Measurements from ENCODE around the gene CLDN18. TPM values are rescaled to one million over a fixed set of nuclear protein-coding genes. Genes with fewer than 3 reads are reported as not detected.

The CLDN18 gene
- total RNA-seq (2022) = 0.85 and 3.3 TPM in 2 replicates
- percentile 31 among the genes with signal in this experiment for Bru-seq, nascent RNA
- percentile 16 among the genes with signal in this experiment for BruChase-seq, experiment 1, labeled RNA remaining after a 6-hour chase
- BruChase-seq, experiment 2, labeled RNA remaining after a 2-hour chase = percentile 8 among the genes with signal in this experiment
- long read RNA-seq, partial matches to known transcripts = 0 of 1 reads
- long read RNA-seq, other reads (novel, unspliced or antisense) = 0 of 1 reads

DNA sequence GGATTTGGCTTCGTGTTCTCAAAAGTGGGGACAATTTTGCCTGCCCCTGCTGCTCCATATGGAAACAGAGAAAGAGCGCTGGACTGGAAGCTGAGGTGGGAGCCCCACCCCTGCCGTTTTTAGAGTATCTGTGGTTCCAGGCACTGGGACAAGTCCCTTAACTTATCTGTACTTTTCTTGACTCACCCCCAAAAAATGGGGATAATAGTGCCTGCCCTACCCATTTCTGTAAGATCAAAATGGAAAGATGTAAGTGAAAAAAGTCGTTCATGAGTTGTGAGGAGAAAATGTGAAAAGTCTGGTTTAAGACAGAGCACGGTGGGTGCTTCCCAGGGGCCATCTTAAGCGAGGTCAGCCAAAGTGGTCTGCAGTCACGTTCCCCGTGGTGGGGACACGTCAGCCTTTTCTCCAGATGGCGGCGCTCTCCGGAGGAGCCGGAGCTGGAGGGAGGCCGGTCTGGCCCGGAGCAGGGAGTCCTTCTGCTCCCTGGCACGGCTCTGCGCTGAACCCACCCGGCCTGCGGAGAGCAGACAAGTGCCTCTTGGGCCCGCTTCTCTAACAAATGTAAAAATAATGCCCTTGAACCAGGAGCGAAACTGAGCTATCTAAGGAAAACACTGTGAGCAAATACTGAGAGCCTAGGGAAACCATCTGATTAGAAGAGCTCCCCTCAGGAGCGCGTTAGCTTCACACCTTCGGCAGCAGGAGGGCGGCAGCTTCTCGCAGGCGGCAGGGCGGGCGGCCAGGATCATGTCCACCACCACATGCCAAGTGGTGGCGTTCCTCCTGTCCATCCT is at the start of gene CLDN18:
Gene CLDN18, plus strand, starts transcription at position 690 of the 797 bp plus-strand sequence. Its CDS starts 61 bp downstream, at position 751.
- TF ChIP-seq, protein P1, sequence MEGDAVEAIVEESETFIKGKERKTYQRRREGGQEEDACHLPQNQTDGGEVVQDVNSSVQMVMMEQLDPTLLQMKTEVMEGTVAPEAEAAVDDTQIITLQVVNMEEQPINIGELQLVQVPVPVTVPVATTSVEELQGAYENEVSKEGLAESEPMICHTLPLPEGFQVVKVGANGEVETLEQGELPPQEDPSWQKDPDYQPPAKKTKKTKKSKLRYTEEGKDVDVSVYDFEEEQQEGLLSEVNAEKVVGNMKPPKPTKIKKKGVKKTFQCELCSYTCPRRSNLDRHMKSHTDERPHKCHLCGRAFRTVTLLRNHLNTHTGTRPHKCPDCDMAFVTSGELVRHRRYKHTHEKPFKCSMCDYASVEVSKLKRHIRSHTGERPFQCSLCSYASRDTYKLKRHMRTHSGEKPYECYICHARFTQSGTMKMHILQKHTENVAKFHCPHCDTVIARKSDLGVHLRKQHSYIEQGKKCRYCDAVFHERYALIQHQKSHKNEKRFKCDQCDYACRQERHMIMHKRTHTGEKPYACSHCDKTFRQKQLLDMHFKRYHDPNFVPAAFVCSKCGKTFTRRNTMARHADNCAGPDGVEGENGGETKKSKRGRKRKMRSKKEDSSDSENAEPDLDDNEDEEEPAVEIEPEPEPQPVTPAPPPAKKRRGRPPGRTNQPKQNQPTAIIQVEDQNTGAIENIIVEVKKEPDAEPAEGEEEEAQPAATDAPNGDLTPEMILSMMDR (IDR thresholded peaks at IDR 0.05; ENCODE audit: unreplicated experiment) = no peak
- intact Hi-C loops (cut with micrococcal nuclease; ENCODE audit: unreplicated experiment) = no loop called here
- H3K9me3 Mint-ChIP-seq (ENCODE audit: low read depth, unreplicated experiment) = no peaks in the 10 kb centered on the region
- CTCF ChIA-PET = interaction anchor here (0.9 kb wide), 1 partner anchor 23 kb away, joined by 3 read pairs; no protein-coding TSS in a partner anchor
- BruUV-seq (replicated peaks) = no TSS peak
- DNase-seq = no peak
- peaks cover 11% of the 10 kb centered on the region for H3K27me3 Mint-ChIP-seq (ENCODE audit: unreplicated experiment)
- H3K4me3 Mint-ChIP-seq (ENCODE audit: low read depth, unreplicated experiment) = no peak within 1 kb of the TSS
- H3K4me1 Mint-ChIP-seq (ENCODE audit: low read depth, unreplicated experiment) = no peaks in the 10 kb centered on the region
- H3K27ac Mint-ChIP-seq (ENCODE audit: unreplicated experiment) = no peak within 1 kb of the TSS
- no peaks in the 10 kb centered on the region for H3K36me3 Mint-ChIP-seq (ENCODE audit: insufficient read depth, unreplicated experiment)

DNA sequence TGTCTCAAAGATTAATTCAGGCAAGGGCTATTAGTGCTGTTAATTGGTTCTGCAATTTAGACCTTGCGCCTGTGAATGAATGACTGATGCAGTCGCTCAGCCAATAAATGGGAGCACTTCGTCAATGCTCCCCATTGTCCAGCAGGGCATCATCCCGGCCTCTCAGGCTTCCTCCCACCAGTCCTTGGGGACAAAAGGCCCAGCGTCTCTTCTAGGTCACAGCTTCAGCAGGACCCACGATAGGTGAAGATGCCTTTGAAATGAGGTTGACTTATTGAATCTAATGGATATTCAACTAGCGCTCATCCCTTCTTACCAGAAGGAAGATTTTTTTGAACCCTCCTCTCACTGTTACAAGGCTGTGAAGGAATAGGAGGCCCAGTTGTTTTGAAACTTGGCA is 47.7 kb upstream of the CLDN18 start:
- intact Hi-C loops (cut with micrococcal nuclease; ENCODE audit: unreplicated experiment) = no loop called here
- Mint-ChIP-seq H3K9me3 (ENCODE audit: low read depth, unreplicated experiment) (no peaks in the 10 kb centered on the region), H3K36me3 (ENCODE audit: insufficient read depth, unreplicated experiment) (no peaks in the 10 kb centered on the region), H3K27ac (ENCODE audit: unreplicated experiment) (no peak overlapping the region), H3K4me3 (ENCODE audit: low read depth, unreplicated experiment) (no peak overlapping the region), H3K27me3 (ENCODE audit: unreplicated experiment) (no peaks in the 10 kb centered on the region), H3K4me1 (ENCODE audit: low read depth, unreplicated experiment) (no peaks in the 10 kb centered on the region)
- no peak for DNase-seq
- TF ChIP-seq, protein P1 (IDR thresholded peaks at IDR 0.05; ENCODE audit: unreplicated experiment) = no peak
- CTCF ChIA-PET = interaction anchor here (0.6 kb wide), 1 partner anchor 1761 kb away, joined by 3 read pairs; no protein-coding TSS in a partner anchor
- no TSS peak for BruUV-seq (replicated peaks)

DNA sequence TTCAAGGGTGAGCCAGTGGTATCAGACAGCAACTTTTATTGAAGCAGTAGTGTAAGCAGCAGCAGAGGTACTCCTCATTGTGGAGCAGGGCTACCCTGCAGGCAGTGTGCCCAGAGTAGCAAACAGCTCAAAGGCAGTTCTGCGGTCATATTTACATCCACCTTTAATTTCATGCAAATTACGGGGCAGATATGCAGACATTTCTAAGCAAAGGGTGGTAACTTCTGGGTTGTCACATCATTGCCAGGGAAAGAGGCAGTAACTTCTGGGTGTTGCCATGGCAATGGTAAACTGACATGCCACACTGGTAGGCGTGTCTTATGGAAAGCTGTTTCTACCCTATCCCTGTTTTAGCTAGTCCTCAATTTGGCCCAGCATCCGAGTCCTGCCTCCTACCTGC is 46.5 kb upstream of the CLDN18 start:
- BruUV-seq (replicated peaks) = no TSS peak
- intact Hi-C loops (cut with micrococcal nuclease; ENCODE audit: unreplicated experiment) = no loop called here
- Mint-ChIP-seq H3K27me3 (ENCODE audit: unreplicated experiment) (no peaks in the 10 kb centered on the region), H3K9me3 (ENCODE audit: low read depth, unreplicated experiment) (no peaks in the 10 kb centered on the region), H3K27ac (ENCODE audit: unreplicated experiment) (no peak overlapping the region), H3K4me3 (ENCODE audit: low read depth, unreplicated experiment) (no peak overlapping the region), H3K4me1 (ENCODE audit: low read depth, unreplicated experiment) (no peaks in the 10 kb centered on the region), H3K36me3 (ENCODE audit: insufficient read depth, unreplicated experiment) (no peaks in the 10 kb centered on the region)
- TF ChIP-seq, protein P1 (IDR thresholded peaks at IDR 0.05; ENCODE audit: unreplicated experiment) = no peak
- no peak for DNase-seq
- CTCF ChIA-PET = no interaction called here

DNA sequence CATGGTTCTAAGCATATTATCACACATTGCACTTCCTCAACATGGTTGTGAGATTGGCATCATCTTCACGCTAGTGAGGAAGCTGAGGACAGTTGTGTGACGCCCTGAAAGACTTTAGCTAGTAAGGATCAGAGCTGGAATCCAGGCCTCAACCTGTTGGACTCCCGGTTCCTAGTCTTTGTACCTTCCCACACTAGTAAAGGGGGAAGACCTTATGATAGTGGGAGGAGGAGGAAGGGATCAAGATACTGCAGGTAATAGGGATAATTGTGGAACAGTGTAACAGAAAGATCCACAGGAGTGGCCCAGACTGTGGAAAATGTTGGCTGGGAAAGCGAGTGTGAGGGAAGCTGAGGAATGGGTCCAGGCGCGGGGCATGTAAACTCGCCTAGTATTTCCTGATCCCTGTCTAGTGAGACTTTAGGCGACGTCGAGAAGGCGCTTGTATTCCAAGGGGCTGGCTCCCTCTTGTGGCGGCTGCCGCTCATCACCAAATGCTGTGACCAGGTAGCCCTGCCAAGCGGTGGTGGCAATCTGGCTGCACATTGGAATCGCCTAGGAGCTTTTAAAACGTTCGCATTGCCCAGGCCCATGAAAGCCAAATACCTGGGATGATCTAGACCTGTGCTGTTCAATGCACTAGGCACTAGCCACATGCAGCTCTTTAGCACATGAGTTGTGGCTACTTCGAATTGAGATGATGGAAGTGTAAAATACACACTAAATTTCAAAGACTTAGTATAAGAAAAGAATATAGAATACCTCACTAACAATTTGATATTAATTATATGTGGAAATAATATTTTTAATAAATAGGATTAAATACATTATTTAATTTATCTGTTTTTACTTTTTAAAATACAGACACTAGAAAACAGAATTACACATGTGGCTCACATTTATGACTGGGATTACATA is 38.8 kb upstream of the CLDN18 start:
- Mint-ChIP-seq H3K27me3 (ENCODE audit: unreplicated experiment) (no peaks in the 10 kb centered on the region), H3K36me3 (ENCODE audit: insufficient read depth, unreplicated experiment) (no peaks in the 10 kb centered on the region), H3K9me3 (ENCODE audit: low read depth, unreplicated experiment) (no peaks in the 10 kb centered on the region), H3K27ac (ENCODE audit: unreplicated experiment) (peak overlapping the region; percentile 14), H3K4me1 (ENCODE audit: low read depth, unreplicated experiment) (peaks cover 6% of the 10 kb centered on the region), H3K4me3 (ENCODE audit: low read depth, unreplicated experiment) (peak overlapping the region; percentile 33)
- BruUV-seq (replicated peaks) = no TSS peak
- CTCF ChIA-PET = interaction anchor here (0.5 to 2.9 kb wide), 9 partner anchors 12 to 866 kb away, joined by 3 to 11 read pairs (median 4); no protein-coding TSS in a partner anchor
- TF ChIP-seq, protein P1 (IDR thresholded peaks at IDR 0.05; ENCODE audit: unreplicated experiment) = peak; percentile 97
- peak; percentile 96 for DNase-seq
- intact Hi-C loops (cut with micrococcal nuclease; ENCODE audit: unreplicated experiment) = loop anchor here (1.0 kb wide), 5 partner anchors 25 to 939 kb away; no protein-coding TSS in a partner anchor
